ENCODE measurements around the gene DNASE2B. TPM values are rescaled to one million over a fixed set of nuclear protein-coding genes. Genes with fewer than 3 reads are reported as not detected.

The DNASE2B gene
- polyA plus RNA-seq, 3 donors: not detected

GRCh38 chr1:84368441-84368840, 29.8 kb upstream of the DNASE2B start:
- Histone ChIP-seq H3K9me3 (replicated peaks in 1 of 2; ENCODE audit: control insufficient read depth in 1 of 2, insufficient read depth in 1 of 2, low read length in 2 of 2) (peaks cover 0 to 8% of the 10 kb centered on the region in 2 donors), H2AFZ (ENCODE audit: insufficient read depth, low read depth, low read length, poor library complexity, severe bottlenecking) (no peak overlapping the region), H3K4me2 (replicated peaks; ENCODE audit: extremely low read depth, low read length, poor library complexity, severe bottlenecking) (no peak overlapping the region), H3K27me3 (ENCODE audit: control insufficient read depth in 2 of 2, insufficient read depth in 2 of 2, low read length in 2 of 2) (no peaks in the 10 kb centered on the region), H3K9ac (ENCODE audit: insufficient read depth, low read length, poor library complexity, severe bottlenecking) (no peak overlapping the region), H4K20me1 (ENCODE audit: insufficient read depth, low read length) (no peaks in the 10 kb centered on the region), H3K36me3 (replicated peaks in 1 of 2; ENCODE audit: control insufficient read depth in 1 of 2, insufficient read depth in 2 of 2, low read length in 2 of 2) (no peaks in the 10 kb centered on the region), H3K4me1 (ENCODE audit: control insufficient read depth in 1 of 2, insufficient read depth in 2 of 2, low read length in 2 of 2) (no peaks in the 10 kb centered on the region), H3K27ac (ENCODE audit: low read depth in 1 of 2, low read length in 2 of 2) (no peak overlapping the region), H3K4me3 (replicated peaks in 1 of 3; ENCODE audit: low read depth in 2 of 3, low read length in 3 of 3) (no peak overlapping the region), H3K79me2 (ENCODE audit: insufficient read depth, low read length) (no peaks in the 10 kb centered on the region)
- intact Hi-C loops (cut with micrococcal nuclease): no loop called here
- TF ChIP-seq, protein P1, sequence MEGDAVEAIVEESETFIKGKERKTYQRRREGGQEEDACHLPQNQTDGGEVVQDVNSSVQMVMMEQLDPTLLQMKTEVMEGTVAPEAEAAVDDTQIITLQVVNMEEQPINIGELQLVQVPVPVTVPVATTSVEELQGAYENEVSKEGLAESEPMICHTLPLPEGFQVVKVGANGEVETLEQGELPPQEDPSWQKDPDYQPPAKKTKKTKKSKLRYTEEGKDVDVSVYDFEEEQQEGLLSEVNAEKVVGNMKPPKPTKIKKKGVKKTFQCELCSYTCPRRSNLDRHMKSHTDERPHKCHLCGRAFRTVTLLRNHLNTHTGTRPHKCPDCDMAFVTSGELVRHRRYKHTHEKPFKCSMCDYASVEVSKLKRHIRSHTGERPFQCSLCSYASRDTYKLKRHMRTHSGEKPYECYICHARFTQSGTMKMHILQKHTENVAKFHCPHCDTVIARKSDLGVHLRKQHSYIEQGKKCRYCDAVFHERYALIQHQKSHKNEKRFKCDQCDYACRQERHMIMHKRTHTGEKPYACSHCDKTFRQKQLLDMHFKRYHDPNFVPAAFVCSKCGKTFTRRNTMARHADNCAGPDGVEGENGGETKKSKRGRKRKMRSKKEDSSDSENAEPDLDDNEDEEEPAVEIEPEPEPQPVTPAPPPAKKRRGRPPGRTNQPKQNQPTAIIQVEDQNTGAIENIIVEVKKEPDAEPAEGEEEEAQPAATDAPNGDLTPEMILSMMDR (IDR thresholded peaks at IDR 0.05): no peak
- no peak for DNase-seq
- Mint-ChIP-seq H3K27me3 (ENCODE audit: low read depth in 3 of 3) (peaks cover 0 to 2% (median 0%) of the 10 kb centered on the region in 3 donors), H3K4me1 (peaks cover 6% of the 10 kb centered on the region), H3K4me3 (no peak overlapping the region), H3K27ac (no peak overlapping the region), H3K36me3 (no peaks in the 10 kb centered on the region), H3K9me3 (peaks cover 0 to 6% (median 3%) of the 10 kb centered on the region in 7 donors)
- WGBS (ENCODE audit: insufficient coverage): 98% methylated on average over 5 of the region's 5 CpGs

GRCh38 chr1:84370266-84370665, 28.0 kb upstream of the DNASE2B start:
- H3K79me2 ChIP-seq (ENCODE audit: insufficient read depth, low read length): no peaks in the 10 kb centered on the region
- Mint-ChIP-seq H3K4me1 (peaks cover 5% of the 10 kb centered on the region), H3K9me3 (peaks cover 0 to 6% (median 3%) of the 10 kb centered on the region in 7 donors), H3K4me3 (no peak overlapping the region), H3K36me3 (no peaks in the 10 kb centered on the region), H3K27me3 (ENCODE audit: low read depth in 3 of 3) (peaks cover 0 to 2% (median 0%) of the 10 kb centered on the region in 3 donors), H3K27ac (no peak overlapping the region)
- WGBS (ENCODE audit: insufficient coverage): no CpG with 5 or more reads among the region's 1 CpG
- no peak overlapping the region for H2AFZ ChIP-seq (ENCODE audit: insufficient read depth, low read depth, low read length, poor library complexity, severe bottlenecking)
- no peak overlapping the region for H3K9ac ChIP-seq (ENCODE audit: insufficient read depth, low read length, poor library complexity, severe bottlenecking)
- no peaks in the 10 kb centered on the region for H3K27me3 ChIP-seq (ENCODE audit: control insufficient read depth in 2 of 2, insufficient read depth in 2 of 2, low read length in 2 of 2)
- H3K27ac ChIP-seq (ENCODE audit: low read depth in 1 of 2, low read length in 2 of 2): no peak overlapping the region
- H3K4me1 ChIP-seq (ENCODE audit: control insufficient read depth in 1 of 2, insufficient read depth in 2 of 2, low read length in 2 of 2): no peaks in the 10 kb centered on the region
- intact Hi-C loops (cut with micrococcal nuclease): no loop called here
- H4K20me1 ChIP-seq (ENCODE audit: insufficient read depth, low read length): no peaks in the 10 kb centered on the region
- peaks cover 0 to 8% of the 10 kb centered on the region in 2 donors for H3K9me3 ChIP-seq (replicated peaks in 1 of 2; ENCODE audit: control insufficient read depth in 1 of 2, insufficient read depth in 1 of 2, low read length in 2 of 2)
- no peak for DNase-seq
- no peaks in the 10 kb centered on the region for H3K36me3 ChIP-seq (replicated peaks in 1 of 2; ENCODE audit: control insufficient read depth in 1 of 2, insufficient read depth in 2 of 2, low read length in 2 of 2)
- H3K4me3 ChIP-seq (replicated peaks in 1 of 3; ENCODE audit: low read depth in 2 of 3, low read length in 3 of 3): no peak overlapping the region
- no peak overlapping the region for H3K4me2 ChIP-seq (replicated peaks; ENCODE audit: extremely low read depth, low read length, poor library complexity, severe bottlenecking)
- TF ChIP-seq, protein P1 (IDR thresholded peaks at IDR 0.05): no peak
